K562 (cell line): ENCODE measurements around the gene ACP4. TPM values are rescaled to one million over a fixed set of nuclear protein-coding genes. Genes with fewer than 3 reads are reported as not detected.
A peak's percentile ranks its signal among the peaks of the same experiment; 100 is the strongest.

Source experiments
- ATAC-seq: fragments of 200-7000 bp; cut with Tn5 transposase; 3 replicates; pipeline ENCODE4 v1.9.1; 2020; ENCODE audit warnings: moderate library complexity
- BruUV-seq: library from RNA; stranded (reverse); fragments of 400-500 nt; replicated peaks from 2 replicates; lab custom pipeline; 2021; lab: Mats Ljungman, UMichigan
- CTCF ChIA-PET: fragments of 300-600 bp; formaldehyde crosslinking; extraction: SDS; loops from one replicate; lab custom pipeline; 2021; ENCODE audit warnings: low intra/inter-chr PET ratio; lab: Yijun Ruan, JAX
- POLR2A ChIA-PET: fragments of 300-600, 350-650 bp; sonication (Branson Sonifier 250); formaldehyde crosslinking; extraction: SDS; loops from one replicate; lab custom pipeline; 2021; ENCODE audit warnings: antibody characterized with exemption, inconsistent platforms; lab: Yijun Ruan, JAX
- DNase-seq, 4 experiments: peaks; one replicate each; pipeline versions ENCODE4 v3.0.0 to v3.0.0-alpha.2; 2011 to 2018; ENCODE audit warnings: low spot score in 3 of 4, mixed read lengths in 3 of 4; ENCODE audit errors: extremely low read depth in 1 of 4
- FAIRE-seq: peaks from 2 replicates; lab custom pipeline; 2011; peaks lifted over from hg19 to GRCh38; lab: Jason Lieb, UNC
- H2AFZ ChIP-seq: 2 replicates; pipeline ENCODE4 v1.6.0; 2011; ENCODE audit warnings: low read depth, low read length, control low read depth, inconsistent platforms
- H3K27ac ChIP-seq: fragments of 200-600 bp; 3 replicates; pipeline ENCODE4 v1.8.0; 2011; ENCODE audit warnings: low read depth, mild to moderate bottlenecking, control low read depth, inconsistent platforms, low read length, moderate library complexity, mixed read lengths; ENCODE audit errors: extremely low read depth
- H3K27me3 ChIP-seq, 2 experiments: fragments of 300-600 bp in 1 of 2; 2 replicates in 1 of 2; 3 replicates in 1 of 2; pipeline versions ENCODE4 v1.6.0 to v1.8.0; 2011; ENCODE audit warnings: inconsistent platforms in 2 of 2, low read length in 2 of 2, mild to moderate bottlenecking in 1 of 2, mixed read lengths in 1 of 2, moderate library complexity in 1 of 2; ENCODE audit not compliant: control insufficient read depth in 2 of 2, insufficient read depth in 2 of 2
- H3K36me3 ChIP-seq: fragments of 300-600 bp; 3 replicates; pipeline ENCODE4 v1.8.0; 2011; ENCODE audit warnings: mild to moderate bottlenecking, low read length, inconsistent platforms; ENCODE audit not compliant: control insufficient read depth, insufficient read depth
- H3K4me1 ChIP-seq, 2 experiments: fragments of 200-600 bp in 1 of 2; replicated peaks in 1 of 2; 2 replicates in 1 of 2; 3 replicates in 1 of 2; pipeline versions ENCODE4 v1.5.1 to v1.8.0; 2011; ENCODE audit warnings: inconsistent platforms in 2 of 2, low read length in 2 of 2, mild to moderate bottlenecking in 1 of 2, mixed read lengths in 1 of 2, moderate library complexity in 1 of 2; ENCODE audit not compliant: control insufficient read depth in 2 of 2, insufficient read depth in 2 of 2
- H3K4me2 ChIP-seq: 2 replicates; pipeline ENCODE4 v1.6.1; 2011; ENCODE audit warnings: low read length, control low read depth, inconsistent platforms, mixed read lengths; ENCODE audit not compliant: insufficient read depth
- H3K4me3 ChIP-seq: fragments of 200-600 bp; sonication (generic), shearing (Covaris generic); 2 replicates; pipeline ENCODE4 v1.5.1; 2016; ENCODE audit warnings: control low read depth, inconsistent platforms
- H3K79me2 ChIP-seq: fragments of 200-600 bp; 3 replicates; pipeline ENCODE4 v1.8.0; 2011; ENCODE audit warnings: low read length, inconsistent platforms; ENCODE audit not compliant: control insufficient read depth, insufficient read depth
- H3K9ac ChIP-seq, 2 experiments: 2 replicates each; pipeline versions ENCODE4 v1.6.0 to v1.6.1; 2011; ENCODE audit warnings: low read depth in 2 of 2, low read length in 2 of 2, control low read depth in 1 of 2, inconsistent platforms in 1 of 2, mild to moderate bottlenecking in 1 of 2, mixed read lengths in 1 of 2; ENCODE audit not compliant: insufficient read depth in 1 of 2
- H3K9me1 ChIP-seq: one replicate; pipeline ENCODE4 v1.6.0; 2011; ENCODE audit warnings: inconsistent platforms, mild to moderate bottlenecking, low read length, moderate library complexity; ENCODE audit not compliant: control insufficient read depth, insufficient read depth
- H3K9me3 ChIP-seq: replicated peaks from 2 replicates; pipeline ENCODE4 v1.5.1; 2011; ENCODE audit warnings: low read depth, low read length, inconsistent platforms; ENCODE audit not compliant: control insufficient read depth, insufficient read depth
- H4K20me1 ChIP-seq: replicated peaks from 2 replicates; pipeline ENCODE4 v1.6.1; 2011; ENCODE audit warnings: low read length, inconsistent platforms, mixed read lengths; ENCODE audit not compliant: control insufficient read depth, insufficient read depth
- CBX3 ChIP-seq, 2 experiments: IDR thresholded peaks; 1 replicate in 1 of 2; 2 replicates in 1 of 2; pipeline ENCODE4 v1.6.1; 2012; ENCODE audit warnings: inconsistent platforms in 2 of 2, low read length in 2 of 2, borderline replicate concordance in 1 of 2, control low read depth in 1 of 2
- SNIP1 ChIP-seq: fragments of 450-650 bp; IDR thresholded peaks from 2 replicates; pipeline ENCODE4 v1.7.1; 2017; ENCODE audit warnings: low read depth, mild to moderate bottlenecking
- TRIM28 ChIP-seq: fragments of 450-650 bp; IDR thresholded peaks from 2 replicates; pipeline ENCODE4 v1.6.1; 2017
- ZNF589 ChIP-seq: fragments of 200-800 bp; sonication (Bioruptor generic); IDR thresholded peaks from 2 replicates; pipeline ENCODE4 v1.6.1; 2016; ENCODE audit warnings: low read depth, missing genetic modification characterization, missing compliant biosample characterization
- WGBS: fragments of 100-300 bp; shearing (Covaris generic); methylation state at CpG from one replicate; pipeline ENCODE4 v1.1.6; 2016; ENCODE audit warnings: low coverage, mixed read lengths; ENCODE audit not compliant: insufficient coverage; ENCODE audit errors: missing lambda C conversion rate; 5-methylcytosine and 5-hydroxymethylcytosine counted together
- in situ Hi-C: fragments of 300-500 bp; cut with MboI; formaldehyde crosslinking; loops from 4 replicates; pipeline ENCODE4 v1.15.0; 2018; ENCODE audit warnings: inconsistent platforms, mixed read lengths
- intact Hi-C: fragments of 100-400 bp; cut with micrococcal nuclease; formaldehyde crosslinking; loops from 2 replicates; pipeline ENCODE4 v1.14.2; 2022
- polyA plus RNA-seq, 8 experiments: library from polyadenylated mRNA; depleted of rRNA in 4 of 8; stranded (reverse) in 5 of 8; unstranded in 3 of 8; fragments of >200 nt; fragmentation: Nextera tagmentation in 2 of 8; fragmentation: Illumina TruSeq in 1 of 8; extraction: Ambion mirVana in 2 of 8; extraction: Trizol in 1 of 8; gene quantifications; 2 replicates each; pipeline versions ENCODE4 v1.2.1 to v1.2.3, GENCODE V29; 2011 to 2014; ENCODE audit warnings: inconsistent platforms in 1 of 8, missing spikeins in 1 of 8
- total RNA-seq, 7 experiments: library from RNA; depleted of rRNA in 6 of 7; stranded (reverse); fragments of >200 nt in 6 of 7; fragmentation: Illumina TruSeq in 2 of 7; extraction: Trizol in 2 of 7; gene quantifications; 2 replicates each; pipeline versions ENCODE4 v1.2.1 to v1.2.3, GENCODE V29; 2011 to 2021; ENCODE audit warnings: low replicate concordance in 1 of 7
- TF ChIP-seq, protein P1 (sequence below): fragments of 250-450 bp; sonication (Bioruptor Pico); IDR thresholded peaks from 2 replicates; pipeline ENCODE4 v1.5.0; 2021; ENCODE audit warnings: mild to moderate bottlenecking, borderline replicate concordance
- TF ChIP-seq, protein P2 (sequence below): fragments of 250-450 bp; sonication (Bioruptor Pico); IDR thresholded peaks from 2 replicates; pipeline ENCODE4 v1.4.0; 2020; ENCODE audit warnings: mild to moderate bottlenecking
- TF ChIP-seq, protein P3 (sequence below): fragments of 450-650 bp; IDR thresholded peaks from 2 replicates; pipeline ENCODE4 v1.6.1; 2018; ENCODE audit warnings: mild to moderate bottlenecking, low read depth; ENCODE audit not compliant: partially characterized antibody

The ACP4 gene
- total and polyA plus RNA-seq, 9 of the 15 experiments (the other 6 are each of a cell fraction or from before 2014, with no cell fraction given), result not detected

DNA sequence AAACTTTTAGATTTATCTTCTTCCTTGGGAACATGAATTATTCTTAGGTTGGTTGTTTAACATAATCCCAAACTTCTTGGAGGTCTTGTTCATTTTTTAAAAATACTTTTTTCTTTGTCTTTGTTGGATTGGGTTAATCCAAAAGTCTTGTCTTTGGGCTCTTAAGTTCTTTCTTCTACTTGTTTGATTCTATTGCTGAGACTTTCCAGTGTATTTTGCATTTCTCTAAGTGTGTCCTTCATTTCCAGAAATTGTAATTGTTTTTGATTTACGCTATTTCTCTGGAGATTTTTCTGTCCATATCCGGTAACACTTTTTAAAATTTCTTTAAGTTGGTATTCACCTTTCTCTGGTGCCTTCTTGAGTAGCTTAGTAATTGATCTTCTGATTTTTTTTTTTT is 53.0 kb downstream of the ACP4 start:
- no peaks in the 10 kb centered on the region for H3K79me2 ChIP-seq
- DNase-seq, result no peak
- peaks cover 2% of the 10 kb centered on the region; the same call in 1 of the 2 replicates for H3K9me3 ChIP-seq
- H3K27ac ChIP-seq, result no peak overlapping the region
- TF ChIP-seq ZNF589 (CRISPR knock-in tag) (no peak), CBX3 (IDR thresholded peaks at IDR 0.05; ENCODE audit: borderline replicate concordance in 1 of 2, low read length in 2 of 2) (0 out of 3 replicates have a peak, but pooled peaks of 1 of the 2 experiments have one; percentile 23), SNIP1 (no peak), TRIM28 (peak; percentile 85)
- TF ChIP-seq, protein P1, sequence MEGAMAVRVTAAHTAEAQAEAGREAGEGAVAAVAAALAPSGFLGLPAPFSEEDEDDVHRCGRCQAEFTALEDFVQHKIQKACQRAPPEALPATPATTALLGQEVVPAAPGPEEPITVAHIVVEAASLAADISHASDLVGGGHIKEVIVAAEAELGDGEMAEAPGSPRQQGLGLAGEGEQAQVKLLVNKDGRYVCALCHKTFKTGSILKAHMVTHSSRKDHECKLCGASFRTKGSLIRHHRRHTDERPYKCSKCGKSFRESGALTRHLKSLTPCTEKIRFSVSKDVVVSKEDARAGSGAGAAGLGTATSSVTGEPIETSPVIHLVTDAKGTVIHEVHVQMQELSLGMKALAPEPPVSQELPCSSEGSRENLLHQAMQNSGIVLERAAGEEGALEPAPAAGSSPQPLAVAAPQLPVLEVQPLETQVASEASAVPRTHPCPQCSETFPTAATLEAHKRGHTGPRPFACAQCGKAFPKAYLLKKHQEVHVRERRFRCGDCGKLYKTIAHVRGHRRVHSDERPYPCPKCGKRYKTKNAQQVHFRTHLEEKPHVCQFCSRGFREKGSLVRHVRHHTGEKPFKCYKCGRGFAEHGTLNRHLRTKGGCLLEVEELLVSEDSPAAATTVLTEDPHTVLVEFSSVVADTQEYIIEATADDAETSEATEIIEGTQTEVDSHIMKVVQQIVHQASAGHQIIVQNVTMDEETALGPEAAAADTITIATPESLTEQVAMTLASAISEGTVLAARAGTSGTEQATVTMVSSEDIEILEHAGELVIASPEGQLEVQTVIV (CRISPR knock-in tag), result no peak
- TF ChIP-seq, protein P2, sequence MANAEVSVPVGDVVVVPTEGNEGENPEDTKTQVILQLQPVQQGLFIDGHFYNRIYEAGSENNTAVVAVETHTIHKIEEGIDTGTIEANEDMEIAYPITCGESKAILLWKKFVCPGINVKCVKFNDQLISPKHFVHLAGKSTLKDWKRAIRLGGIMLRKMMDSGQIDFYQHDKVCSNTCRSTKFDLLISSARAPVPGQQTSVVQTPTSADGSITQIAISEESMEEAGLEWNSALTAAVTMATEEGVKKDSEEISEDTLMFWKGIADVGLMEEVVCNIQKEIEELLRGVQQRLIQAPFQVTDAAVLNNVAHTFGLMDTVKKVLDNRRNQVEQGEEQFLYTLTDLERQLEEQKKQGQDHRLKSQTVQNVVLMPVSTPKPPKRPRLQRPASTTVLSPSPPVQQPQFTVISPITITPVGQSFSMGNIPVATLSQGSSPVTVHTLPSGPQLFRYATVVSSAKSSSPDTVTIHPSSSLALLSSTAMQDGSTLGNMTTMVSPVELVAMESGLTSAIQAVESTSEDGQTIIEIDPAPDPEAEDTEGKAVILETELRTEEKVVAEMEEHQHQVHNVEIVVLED (CRISPR knock-in tag), result no peak
- TF ChIP-seq, protein P3, sequence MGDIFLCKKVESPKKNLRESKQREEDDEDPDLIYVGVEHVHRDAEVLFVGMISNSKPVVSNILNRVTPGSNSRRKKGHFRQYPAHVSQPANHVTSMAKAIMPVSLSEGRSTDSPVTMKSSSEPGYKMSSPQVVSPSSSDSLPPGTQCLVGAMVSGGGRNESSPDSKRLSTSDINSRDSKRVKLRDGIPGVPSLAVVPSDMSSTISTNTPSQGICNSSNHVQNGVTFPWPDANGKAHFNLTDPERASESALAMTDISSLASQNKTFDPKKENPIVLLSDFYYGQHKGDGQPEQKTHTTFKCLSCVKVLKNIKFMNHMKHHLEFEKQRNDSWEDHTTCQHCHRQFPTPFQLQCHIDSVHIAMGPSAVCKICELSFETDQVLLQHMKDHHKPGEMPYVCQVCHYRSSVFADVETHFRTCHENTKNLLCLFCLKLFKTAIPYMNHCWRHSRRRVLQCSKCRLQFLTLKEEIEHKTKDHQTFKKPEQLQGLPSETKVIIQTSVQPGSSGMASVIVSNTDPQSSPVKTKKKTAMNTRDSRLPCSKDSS, result peak; percentile 65
- peaks cover 2 to 27% of the 10 kb centered on the region in 2 experiments; a peak in 3 of 5 replicates for H3K27me3 ChIP-seq
- POLR2A ChIA-PET, result interaction anchor here (0.6 to 1.0 kb wide), 2 partner anchors 9 to 179 kb away, joined by 3 read pairs; partner anchors contain the start of gene KLK15
- H3K9me1 ChIP-seq, result no peaks in the 10 kb centered on the region
- ATAC-seq, result no peak
- H3K9ac ChIP-seq, result no peak overlapping the region
- in situ Hi-C loops (no loop called here), intact Hi-C loops (no loop called here)
- no peaks in the 10 kb centered on the region for H4K20me1 ChIP-seq
- H3K4me1 ChIP-seq, result no peaks in the 10 kb centered on the region; a peak in 1 of 5 replicates
- CTCF ChIA-PET, result no interaction called here
- H3K36me3 ChIP-seq, result no peaks in the 10 kb centered on the region
- BruUV-seq, result no TSS peak
- H3K4me3 ChIP-seq, result no peak overlapping the region
- no peak for FAIRE-seq
- WGBS, result 13% methylated on average over 2 of the region's 2 CpGs
- H3K4me2 ChIP-seq, result no peak overlapping the region
- H2AFZ ChIP-seq, result no peak overlapping the region
